Karpas-422 (cell line): ENCODE data around the gene PPM1M. TPM values are rescaled to one million over a fixed set of nuclear protein-coding genes. Genes with fewer than 3 reads are reported as not detected.

ENCODE experiments used
- DNase-seq: peaks from one replicate; pipeline ENCODE4 v3.0.0-alpha.2; 2015
- H2AFZ ChIP-seq: fragments of 200-600 bp; sonication (generic); 2 replicates; pipeline ENCODE4 v1.6.1; 2014; ENCODE audit warnings: antibody characterized with exemption, low read length, mixed read lengths
- H3K27ac ChIP-seq: fragments of 200-600 bp; sonication (generic); 2 replicates; pipeline ENCODE4 v1.5.1; 2014; ENCODE audit warnings: mild to moderate bottlenecking, low read length, moderate library complexity
- H3K27me3 ChIP-seq: fragments of 200-600 bp; sonication (generic); 2 replicates; pipeline ENCODE4 v1.6.1; 2014; ENCODE audit warnings: low read length, mixed read lengths
- H3K36me3 ChIP-seq: fragments of 200-600 bp; sonication (generic); 2 replicates; pipeline ENCODE4 v1.6.1; 2014; ENCODE audit warnings: low read length, mixed read lengths; ENCODE audit not compliant: insufficient read depth
- H3K4me1 ChIP-seq: fragments of 200-600 bp; sonication (generic); 2 replicates; pipeline ENCODE4 v1.6.1; 2014; ENCODE audit warnings: mild to moderate bottlenecking, low read length, mixed read lengths
- H3K4me2 ChIP-seq: fragments of 200-600 bp; sonication (generic); 2 replicates; pipeline ENCODE4 v1.6.1; 2014; ENCODE audit warnings: low read length, low read depth, mild to moderate bottlenecking; ENCODE audit not compliant: poor library complexity, severe bottlenecking
- H3K4me3 ChIP-seq: fragments of 200-600 bp; sonication (generic); 2 replicates; pipeline ENCODE4 v1.5.1; 2014; ENCODE audit warnings: mild to moderate bottlenecking, antibody characterized with exemption, low read length, mixed read lengths
- H3K79me2 ChIP-seq: fragments of 200-600 bp; sonication (generic); 2 replicates; pipeline ENCODE4 v1.6.1; 2014; ENCODE audit warnings: mild to moderate bottlenecking, low read length, mixed read lengths
- H3K9ac ChIP-seq: fragments of 200-600 bp; sonication (generic); 2 replicates; pipeline ENCODE4 v1.6.0; 2014; ENCODE audit warnings: low read length
- H3K9me2 ChIP-seq: fragments of 200-600 bp; sonication (generic), shearing (Covaris generic); replicated peaks from 2 replicates; pipeline ENCODE4 v1.6.0; 2014; ENCODE audit warnings: mild to moderate bottlenecking, low read length, moderate library complexity; ENCODE audit not compliant: insufficient read depth
- H3K9me3 ChIP-seq: fragments of 300-700, 200-600 bp; sonication (generic); 2 replicates; pipeline ENCODE4 v1.6.1; 2014; ENCODE audit warnings: low read length, mixed read lengths
- H4K20me1 ChIP-seq: fragments of 200-600 bp; sonication (generic); 2 replicates; pipeline ENCODE4 v1.6.1; 2014; ENCODE audit warnings: mild to moderate bottlenecking, antibody characterized with exemption, low read length, low read depth; ENCODE audit not compliant: insufficient read depth
- total RNA-seq: library from RNA; depleted of rRNA; stranded (reverse); fragments of >200 nt; shearing (Covaris generic); gene quantifications from 2 replicates; pipeline ENCODE4 v1.2.3, GENCODE V29; 2014; ENCODE audit warnings: low replicate concordance

Gene PPM1M
- total RNA-seq, 1 experiment from 2014 or later = 35.4 TPM

DNA sequence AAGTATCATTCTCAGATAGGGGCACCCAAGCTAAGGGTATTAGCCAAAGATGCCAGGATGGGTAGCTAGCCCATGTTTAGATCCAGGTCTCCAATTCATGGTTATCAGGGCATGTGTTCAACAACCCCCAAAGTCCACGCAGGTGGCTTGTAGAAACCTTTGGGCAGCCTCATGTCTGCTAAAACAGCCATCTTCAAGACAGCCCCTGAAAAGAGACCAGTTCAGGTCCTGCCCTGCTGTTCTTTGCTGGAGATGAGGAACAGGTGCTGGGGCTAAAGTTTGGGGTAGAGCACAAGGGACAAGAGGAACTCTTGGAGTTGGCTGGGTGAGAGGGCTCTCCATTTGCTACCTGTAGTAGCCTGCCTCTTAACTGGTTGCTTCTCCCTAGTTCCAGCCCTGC lies 4.6 kb downstream of the PPM1M start:
- H3K4me1 ChIP-seq = peaks cover 43% of the 10 kb centered on the region
- no peak for DNase-seq
- H3K27me3 ChIP-seq = no peaks in the 10 kb centered on the region
- H4K20me1 ChIP-seq = peaks cover 13% of the 10 kb centered on the region; the same call in 1 of the 2 replicates
- H3K9me2 ChIP-seq = no peaks in the 10 kb centered on the region
- no peak overlapping the region for H3K4me2 ChIP-seq
- no peaks in the 10 kb centered on the region for H3K79me2 ChIP-seq
- H3K9me3 ChIP-seq = no peaks in the 10 kb centered on the region
- no peak overlapping the region for H3K4me3 ChIP-seq
- peaks cover 10% of the 10 kb centered on the region; the same call in 1 of the 2 replicates for H3K36me3 ChIP-seq
- no peak overlapping the region for H3K9ac ChIP-seq
- H2AFZ ChIP-seq = no peak overlapping the region
- H3K27ac ChIP-seq = no peak overlapping the region

DNA sequence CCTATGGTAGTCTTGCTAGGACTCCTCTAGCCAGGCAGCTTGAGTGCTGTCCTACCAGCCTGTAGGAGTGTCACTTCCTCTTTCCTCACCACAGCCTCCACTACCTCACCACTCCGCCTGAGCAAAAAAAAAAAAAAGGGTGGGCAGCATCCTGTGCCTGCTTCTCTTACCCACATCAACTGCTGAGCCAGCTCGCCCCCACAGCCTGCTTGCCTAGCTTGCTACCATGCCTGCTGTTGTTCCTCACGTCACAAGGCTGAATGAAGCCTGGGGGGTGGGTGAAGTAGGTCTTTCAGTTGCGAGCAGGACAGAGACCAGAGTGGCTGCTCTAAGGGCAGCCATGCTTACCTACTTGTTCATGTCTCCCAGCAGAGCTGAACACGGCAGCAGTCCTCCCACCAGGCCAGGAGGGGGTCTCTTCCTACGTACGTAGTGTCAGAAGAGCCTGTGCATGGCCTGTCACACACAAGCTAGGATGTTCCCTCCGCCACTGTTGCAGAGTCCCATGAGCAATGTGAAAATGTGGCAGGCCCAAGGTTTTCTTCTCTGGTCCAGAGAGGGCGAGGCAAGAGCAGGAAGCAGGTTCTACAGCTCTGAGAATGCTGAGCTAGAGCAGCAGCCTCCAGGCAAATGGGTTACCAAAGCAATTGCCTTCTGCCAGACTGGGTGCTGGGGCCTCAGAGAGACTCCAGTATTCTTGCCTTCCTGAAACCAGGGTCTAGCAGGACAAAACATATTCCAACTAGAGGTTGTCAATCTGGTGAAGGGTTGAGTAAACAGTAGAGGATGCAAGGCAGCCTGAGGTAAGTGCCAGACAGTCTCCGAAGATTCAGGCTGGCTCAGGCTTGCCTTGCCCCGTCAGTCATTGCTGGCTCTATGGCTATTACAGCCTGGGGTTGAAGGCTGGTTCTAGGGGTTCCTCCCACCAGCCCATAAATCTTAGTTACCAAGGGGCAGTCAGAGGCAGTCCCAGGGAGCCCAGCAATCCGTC lies 8.1 kb downstream of the PPM1M start:
- peak; percentile 94 for DNase-seq

DNA sequence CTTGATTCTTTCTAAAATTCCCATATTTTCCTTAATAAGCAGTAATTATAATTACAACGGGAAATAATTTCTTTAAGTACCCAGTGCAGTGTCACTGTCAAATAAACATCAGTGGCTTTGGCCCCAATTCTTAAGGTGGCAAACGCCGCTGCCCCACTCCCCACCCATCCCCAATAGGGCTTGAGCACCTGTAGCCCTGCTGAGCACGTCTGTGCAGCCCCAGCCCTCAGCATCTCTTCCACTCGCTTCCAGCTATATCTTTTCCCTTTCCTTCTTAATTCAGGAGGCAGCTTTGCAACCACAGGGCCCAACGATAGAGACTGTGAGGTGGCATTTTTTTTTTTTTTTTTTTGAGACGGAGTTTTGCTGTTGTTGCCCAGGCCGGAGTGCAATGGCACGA lies 9.0 kb downstream of the PPM1M start:
- no peak overlapping the region for H3K4me3 ChIP-seq
- no peak for DNase-seq
- H3K27ac ChIP-seq = peak overlapping the region; percentile 83
- no peaks in the 10 kb centered on the region for H3K9me3 ChIP-seq
- H4K20me1 ChIP-seq = peaks cover 24% of the 10 kb centered on the region; the same call in 1 of the 2 replicates
- peaks cover 54% of the 10 kb centered on the region for H3K36me3 ChIP-seq
- H3K79me2 ChIP-seq = 0 out of 2 replicates have a peak, but pooled peaks cover 12% of the 10 kb centered on the region
- no peak overlapping the region for H2AFZ ChIP-seq
- H3K9ac ChIP-seq = no peak overlapping the region
- peaks cover 36% of the 10 kb centered on the region for H3K4me1 ChIP-seq
- H3K27me3 ChIP-seq = no peaks in the 10 kb centered on the region
- no peaks in the 10 kb centered on the region for H3K9me2 ChIP-seq
- no peak overlapping the region for H3K4me2 ChIP-seq

More for the DNA sequence above, 8.1 kb downstream of the PPM1M start:
- Histone ChIP-seq H3K36me3 (peaks cover 44% of the 10 kb centered on the region), H3K4me1 (peaks cover 36% of the 10 kb centered on the region), H4K20me1 (peaks cover 24% of the 10 kb centered on the region; the same call in 1 of the 2 replicates), H3K4me2 (peak overlapping the region; percentile 38), H3K27ac (peak overlapping the region; percentile 83), H3K27me3 (no peaks in the 10 kb centered on the region), H3K9ac (peak overlapping the region; percentile 57), H3K4me3 (no peak overlapping the region; the same call in 1 of the 2 replicates), H2AFZ (no peak overlapping the region), H3K79me2 (0 out of 2 replicates have a peak, but pooled peaks cover 7% of the 10 kb centered on the region), H3K9me2 (no peaks in the 10 kb centered on the region), H3K9me3 (no peaks in the 10 kb centered on the region)

GRCh38 chr3:52256159-52256558 lies 10.6 kb downstream of the PPM1M start:
- Histone ChIP-seq H4K20me1 (peaks cover 24% of the 10 kb centered on the region; the same call in 1 of the 2 replicates), H2AFZ (no peak overlapping the region), H3K27me3 (no peaks in the 10 kb centered on the region), H3K27ac (no peak overlapping the region), H3K79me2 (peaks cover 22% of the 10 kb centered on the region; the same call in 1 of the 2 replicates), H3K36me3 (peaks cover 64% of the 10 kb centered on the region), H3K9ac (no peak overlapping the region), H3K9me3 (no peaks in the 10 kb centered on the region), H3K4me3 (no peak overlapping the region), H3K9me2 (no peaks in the 10 kb centered on the region), H3K4me2 (no peak overlapping the region), H3K4me1 (peaks cover 36% of the 10 kb centered on the region)
- no peak for DNase-seq

- no peak overlapping the region for H3K9ac ChIP-seq
- no peak overlapping the region for H2AFZ ChIP-seq
- peaks cover 36% of the 10 kb centered on the region for H3K4me1 ChIP-seq
- H3K4me2 ChIP-seq = no peak overlapping the region
- no peaks in the 10 kb centered on the region for H3K27me3 ChIP-seq
- peaks cover 66% of the 10 kb centered on the region for H3K36me3 ChIP-seq
- no peaks in the 10 kb centered on the region for H3K9me3 ChIP-seq
- no peak overlapping the region for H3K27ac ChIP-seq
- H3K9me2 ChIP-seq = no peaks in the 10 kb centered on the region
- H3K4me3 ChIP-seq = no peak overlapping the region
- H4K20me1 ChIP-seq = peaks cover 24% of the 10 kb centered on the region; the same call in 1 of the 2 replicates
- H3K79me2 ChIP-seq = peaks cover 25% of the 10 kb centered on the region
- no peak for DNase-seq
Observed at GRCh38 chr3:52256622-52257021, 11.1 kb downstream of the PPM1M start.

DNA sequence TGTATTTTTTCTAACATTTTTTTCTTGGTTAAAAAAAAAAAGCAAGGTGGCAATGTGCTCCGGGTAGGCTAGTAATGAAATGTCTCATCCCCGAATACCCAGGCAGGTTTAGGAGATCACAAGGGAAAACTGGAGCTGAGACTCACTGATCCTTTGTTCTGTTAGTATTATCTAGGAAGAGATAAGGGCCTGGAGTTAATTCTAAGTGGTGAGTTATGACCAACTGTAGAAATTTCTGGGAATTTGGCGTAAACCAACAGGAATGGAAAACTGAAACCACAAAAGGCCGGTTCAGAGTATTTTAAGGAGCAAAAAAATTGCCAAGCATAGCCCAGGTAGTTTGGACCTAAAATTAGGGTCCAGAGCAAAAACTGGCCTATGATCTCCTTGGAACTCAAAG lies 12.4 kb downstream of the PPM1M start:
- Histone ChIP-seq H2AFZ (no peak overlapping the region), H3K27me3 (no peaks in the 10 kb centered on the region), H3K79me2 (peaks cover 38% of the 10 kb centered on the region), H3K9ac (no peak overlapping the region), H3K27ac (no peak overlapping the region), H3K9me2 (no peaks in the 10 kb centered on the region), H3K4me2 (no peak overlapping the region), H3K9me3 (no peaks in the 10 kb centered on the region), H3K36me3 (peaks cover 69% of the 10 kb centered on the region), H3K4me1 (peaks cover 44% of the 10 kb centered on the region), H3K4me3 (no peak overlapping the region), H4K20me1 (peaks cover 24% of the 10 kb centered on the region; the same call in 1 of the 2 replicates)
- DNase-seq = no peak

- Histone ChIP-seq H3K79me2 (peaks cover 50% of the 10 kb centered on the region), H3K9me2 (no peaks in the 10 kb centered on the region), H3K4me1 (peaks cover 39% of the 10 kb centered on the region), H3K36me3 (peaks cover 70% of the 10 kb centered on the region), H3K4me2 (no peak overlapping the region), H3K4me3 (no peak overlapping the region), H3K9ac (no peak overlapping the region), H3K27ac (no peak overlapping the region), H3K27me3 (no peaks in the 10 kb centered on the region), H4K20me1 (peaks cover 21% of the 10 kb centered on the region), H2AFZ (no peak overlapping the region), H3K9me3 (no peaks in the 10 kb centered on the region)
- no peak for DNase-seq
Observed at GRCh38 chr3:52259035-52259434, 13.5 kb downstream of the PPM1M start.

GRCh38 chr3:52259448-52259847 lies 13.9 kb downstream of the PPM1M start:
- no peak overlapping the region for H3K4me2 ChIP-seq
- H2AFZ ChIP-seq = no peak overlapping the region
- H3K4me1 ChIP-seq = peaks cover 35% of the 10 kb centered on the region
- no peak for DNase-seq
- H4K20me1 ChIP-seq = peaks cover 17% of the 10 kb centered on the region
- no peaks in the 10 kb centered on the region for H3K27me3 ChIP-seq
- no peaks in the 10 kb centered on the region for H3K9me2 ChIP-seq
- no peak overlapping the region for H3K27ac ChIP-seq
- H3K9me3 ChIP-seq = no peaks in the 10 kb centered on the region
- peaks cover 74% of the 10 kb centered on the region for H3K36me3 ChIP-seq
- H3K4me3 ChIP-seq = no peak overlapping the region
- H3K9ac ChIP-seq = no peak overlapping the region
- H3K79me2 ChIP-seq = peaks cover 54% of the 10 kb centered on the region
